ENCODE data around the gene NAGPA. TPM values are rescaled to one million over a fixed set of nuclear protein-coding genes. Genes with fewer than 3 reads are reported as not detected.
A peak's percentile ranks its signal among the peaks of the same experiment; 100 is the strongest.

NAGPA gene
- total RNA-seq, 1 donor from 2014 or later: 18.0 TPM

GRCh38 chr16:5034167-5034523 lies 410 bp upstream of the NAGPA start:
- Mint-ChIP-seq H3K36me3 (no peaks in the 10 kb centered on the region), H3K4me3 (peak overlapping the region; percentile 94), H3K27ac (peak overlapping the region; percentile 93)

GRCh38 chr16:5032748-5033167 lies 977 bp downstream of the NAGPA start:
- no peaks in the 10 kb centered on the region for H3K36me3 Mint-ChIP-seq
- H3K4me1 Mint-ChIP-seq (ENCODE audit: unreplicated experiment): peaks cover 12% of the 10 kb centered on the region
- peak overlapping the region; percentile 86 for H3K4me3 Mint-ChIP-seq
- H3K9me3 Mint-ChIP-seq: no peaks in the 10 kb centered on the region
- no peak for TF ChIP-seq CTCF (conservative IDR thresholded peaks at IDR 0.05)
- DNase-seq (ENCODE audit: extremely low spot score, unreplicated experiment): no peak
- peak overlapping the region; percentile 83 for H3K27ac Mint-ChIP-seq
- H3K27me3 Mint-ChIP-seq: peaks cover 9% of the 10 kb centered on the region

More at GRCh38 chr16:5034167-5034523, 410 bp upstream of the NAGPA start:
- no peaks in the 10 kb centered on the region for H3K9me3 Mint-ChIP-seq
- DNase-seq (ENCODE audit: extremely low spot score, unreplicated experiment): no peak
- peaks cover 12% of the 10 kb centered on the region for H3K4me1 Mint-ChIP-seq (ENCODE audit: unreplicated experiment)
- H3K27me3 Mint-ChIP-seq: peaks cover 9% of the 10 kb centered on the region
- no peak for TF ChIP-seq CTCF (conservative IDR thresholded peaks at IDR 0.05)

GRCh38 chr16:5031601-5032000 lies 2.1 kb downstream of the NAGPA start:
- H3K9me3 Mint-ChIP-seq: no peaks in the 10 kb centered on the region
- peak overlapping the region; percentile 78 for H3K4me3 Mint-ChIP-seq
- H3K4me1 Mint-ChIP-seq (ENCODE audit: unreplicated experiment): peaks cover 12% of the 10 kb centered on the region
- no peak for DNase-seq (ENCODE audit: extremely low spot score, unreplicated experiment)
- TF ChIP-seq CTCF (conservative IDR thresholded peaks at IDR 0.05): no peak
- peaks cover 6% of the 10 kb centered on the region for H3K27me3 Mint-ChIP-seq
- H3K36me3 Mint-ChIP-seq: no peaks in the 10 kb centered on the region
- no peak overlapping the region for H3K27ac Mint-ChIP-seq

- no peak for DNase-seq (ENCODE audit: extremely low spot score, unreplicated experiment)
- H3K9me3 Mint-ChIP-seq: no peaks in the 10 kb centered on the region
- peaks cover 5% of the 10 kb centered on the region for H3K27me3 Mint-ChIP-seq
- H3K4me1 Mint-ChIP-seq (ENCODE audit: unreplicated experiment): peaks cover 12% of the 10 kb centered on the region
- H3K4me3 Mint-ChIP-seq: no peak overlapping the region
- no peaks in the 10 kb centered on the region for H3K36me3 Mint-ChIP-seq
- no peak overlapping the region for H3K27ac Mint-ChIP-seq
- TF ChIP-seq CTCF (conservative IDR thresholded peaks at IDR 0.05): no peak
These were observed 3.4 kb downstream of the NAGPA start for GRCh38 chr16:5030251-5030870.

GRCh38 chr16:5028950-5029475 lies 4.7 kb downstream of the NAGPA start:
- Mint-ChIP-seq H3K27me3 (peaks cover 2% of the 10 kb centered on the region), H3K27ac (no peak overlapping the region), H3K4me1 (ENCODE audit: unreplicated experiment) (peaks cover 7% of the 10 kb centered on the region), H3K36me3 (no peaks in the 10 kb centered on the region), H3K9me3 (no peaks in the 10 kb centered on the region), H3K4me3 (no peak overlapping the region)
- no peak for TF ChIP-seq CTCF (conservative IDR thresholded peaks at IDR 0.05)
- DNase-seq (ENCODE audit: extremely low spot score, unreplicated experiment): no peak
